Endodermal cell (in vitro differentiated cells): Measurements from ENCODE around the gene ZNF324. TPM values are rescaled to one million over a fixed set of nuclear protein-coding genes. Genes with fewer than 3 reads are reported as not detected.

Experiments
- DNase-seq: peaks from one replicate; pipeline ENCODE4 v3.0.0-alpha.2; 2017
- H3K27ac ChIP-seq: 2 replicates; pipeline ENCODE4 v1.5.1; 2013; ENCODE audit warnings: mild to moderate bottlenecking, low read depth, low read length, moderate library complexity
- H3K27me3 ChIP-seq: 2 replicates; pipeline ENCODE4 v1.6.1; 2013; ENCODE audit warnings: mild to moderate bottlenecking, low read length, moderate library complexity; ENCODE audit not compliant: insufficient read depth, control insufficient read depth, poor library complexity, severe bottlenecking
- H3K36me3 ChIP-seq: 2 replicates; pipeline ENCODE4 v1.7.0; 2013; ENCODE audit warnings: mild to moderate bottlenecking, low read length, moderate library complexity; ENCODE audit not compliant: control insufficient read depth, insufficient read depth
- H3K4me1 ChIP-seq: one replicate; pipeline ENCODE4 v1.7.0; 2013; ENCODE audit warnings: low read length; ENCODE audit not compliant: control insufficient read depth, insufficient read depth
- H3K4me3 ChIP-seq: 2 replicates; pipeline ENCODE4 v1.5.1; 2013; ENCODE audit warnings: mild to moderate bottlenecking, low read length, moderate library complexity
- H3K9ac ChIP-seq: 2 replicates; pipeline ENCODE4 v1.6.1; 2013; ENCODE audit warnings: mild to moderate bottlenecking, low read length, moderate library complexity; ENCODE audit not compliant: poor library complexity, severe bottlenecking; ENCODE audit errors: extremely low read depth
- H3K9me3 ChIP-seq: 2 replicates; pipeline ENCODE4 v1.6.1; 2013; ENCODE audit warnings: mild to moderate bottlenecking, low read length, moderate library complexity; ENCODE audit not compliant: control insufficient read depth
- H3K27ac Mint-ChIP-seq: 2 replicates; pipeline ENCODE4 v1.8.0; 2020; ENCODE audit warnings: mixed read lengths
- H3K27me3 Mint-ChIP-seq: 2 replicates; pipeline ENCODE4 v1.8.0; 2021; ENCODE audit warnings: mild to moderate bottlenecking, mixed read lengths; ENCODE audit not compliant: insufficient read depth
- H3K36me3 Mint-ChIP-seq: 2 replicates; pipeline ENCODE4 v1.8.0; 2020; ENCODE audit warnings: low read depth, mixed read lengths
- H3K4me1 Mint-ChIP-seq: 2 replicates; pipeline ENCODE4 v1.8.0; 2020; ENCODE audit warnings: mixed read lengths
- H3K4me3 Mint-ChIP-seq: 2 replicates; pipeline ENCODE4 v1.8.0; 2020; ENCODE audit warnings: mild to moderate bottlenecking, moderate library complexity, mixed read lengths
- H3K9me3 Mint-ChIP-seq: 2 replicates; pipeline ENCODE4 v1.8.0; 2020; ENCODE audit warnings: mild to moderate bottlenecking, mixed read lengths
- CTCF ChIP-seq: fragments of 200-600 bp; sonication (generic); conservative IDR thresholded peaks from 2 replicates; pipeline ENCODE4 v1.5.0; 2021; ENCODE audit warnings: antibody characterized with exemption, mild to moderate bottlenecking
- WGBS, 2 experiments: methylation state at CpG; one replicate each; pipeline versions ENCODE4 v1.1.5 to v1.1.7; 2013; ENCODE audit warnings: missing lambda C conversion rate in 2 of 2, mixed read lengths in 1 of 2; ENCODE audit not compliant: insufficient coverage in 1 of 2, insufficient read length in 1 of 2; 5-methylcytosine and 5-hydroxymethylcytosine counted together
- total RNA-seq, 2 donors: library from RNA; stranded (reverse); fragmentation: NEBNext Ultra II Directional in 1 of 2; extraction: Animal tissue kit (Norgen Biotek cat#: 25700) in 1 of 2; gene quantifications; 2 replicates in 1 of 2; 3 replicates in 1 of 2; pipeline ENCODE4 v1.2.1, GENCODE V29; 2021

ZNF324 gene
- total RNA-seq, 2 donors from 2014 or later, result 7.0 to 8.7 TPM

GRCh38 chr19:58453743-58454142 is 13.1 kb upstream of the ZNF324 start:
- WGBS, 2 experiments, result 83 to 91% methylated on average over 5 to 6 of the region's 6 CpGs
- peaks cover 4% of the 10 kb centered on the region for H3K36me3 ChIP-seq

GRCh38 chr19:58455306-58455705 is 11.6 kb upstream of the ZNF324 start:
- H3K27ac ChIP-seq, result no peak overlapping the region
- peaks cover 6% of the 10 kb centered on the region for H3K4me1 Mint-ChIP-seq
- DNase-seq, result no peak
- 94 to 96% methylated on average over 4 to 16 of the region's 21 CpGs for whole genome bisulfite sequencing, 2 experiments
- H3K4me3 ChIP-seq, result no peak overlapping the region
- H3K9me3 ChIP-seq, result peaks cover 5% of the 10 kb centered on the region
- peaks cover 4% of the 10 kb centered on the region for H3K36me3 ChIP-seq
- peaks cover 5% of the 10 kb centered on the region for H3K9me3 Mint-ChIP-seq
- no peak overlapping the region for H3K27ac Mint-ChIP-seq
- H3K27me3 Mint-ChIP-seq, result peaks cover 24% of the 10 kb centered on the region
- no peak overlapping the region for H3K9ac ChIP-seq
- peaks cover 9% of the 10 kb centered on the region for H3K27me3 ChIP-seq
- no peak for TF ChIP-seq CTCF
- H3K36me3 Mint-ChIP-seq, result peaks cover 12% of the 10 kb centered on the region
- no peaks in the 10 kb centered on the region for H3K4me1 ChIP-seq
- no peak overlapping the region for H3K4me3 Mint-ChIP-seq

More at GRCh38 chr19:58453743-58454142, 13.1 kb upstream of the ZNF324 start:
- no peak overlapping the region for H3K27ac ChIP-seq
- peaks cover 21% of the 10 kb centered on the region for H3K9me3 ChIP-seq
- DNase-seq, result no peak
- H3K4me3 ChIP-seq, result no peak overlapping the region
- no peak overlapping the region for H3K27ac Mint-ChIP-seq
- H3K4me3 Mint-ChIP-seq, result no peak overlapping the region
- TF ChIP-seq CTCF, result no peak
- H3K9ac ChIP-seq, result no peak overlapping the region
- peaks cover 37% of the 10 kb centered on the region for H3K27me3 Mint-ChIP-seq
- H3K4me1 ChIP-seq, result no peaks in the 10 kb centered on the region
- H3K9me3 Mint-ChIP-seq, result peaks cover 19% of the 10 kb centered on the region
- peaks cover 19% of the 10 kb centered on the region for H3K27me3 ChIP-seq
- peaks cover 12% of the 10 kb centered on the region for H3K36me3 Mint-ChIP-seq
- peaks cover 6% of the 10 kb centered on the region for H3K4me1 Mint-ChIP-seq

- H3K9me3 ChIP-seq, result no peaks in the 10 kb centered on the region
- no peak for DNase-seq
- no peak overlapping the region for H3K4me3 ChIP-seq
- H3K9ac ChIP-seq, result no peak overlapping the region
- 94 to 97% methylated on average over 10 to 35 of the region's 35 CpGs for WGBS, 2 experiments
- no peak for TF ChIP-seq CTCF
- peaks cover 4% of the 10 kb centered on the region for H3K36me3 ChIP-seq
- no peak overlapping the region for H3K4me3 Mint-ChIP-seq
- no peak overlapping the region for H3K27ac Mint-ChIP-seq
- no peak overlapping the region for H3K27ac ChIP-seq
- H3K4me1 ChIP-seq, result no peaks in the 10 kb centered on the region
- H3K4me1 Mint-ChIP-seq, result peaks cover 3% of the 10 kb centered on the region
- H3K36me3 Mint-ChIP-seq, result peaks cover 12% of the 10 kb centered on the region
- H3K27me3 ChIP-seq, result peaks cover under 1% of the 10 kb centered on the region
- no peaks in the 10 kb centered on the region for H3K9me3 Mint-ChIP-seq
- peaks cover 17% of the 10 kb centered on the region for H3K27me3 Mint-ChIP-seq
Observed at GRCh38 chr19:58456111-58456510, 10.8 kb upstream of the ZNF324 start.
